HFFc6 (cell line): ENCODE data around the gene ARHGAP19. TPM values are rescaled to one million over a fixed set of nuclear protein-coding genes. Genes with fewer than 3 reads are reported as not detected.
A peak's percentile ranks its signal among the peaks of the same experiment; 100 is the strongest.

Experiments used
- DNase-seq: peaks from one replicate; pipeline ENCODE4 v3.0.0-alpha.2; 2018
- H3K27ac Mint-ChIP-seq: 2 replicates; pipeline ENCODE4 v1.8.0; 2020; ENCODE audit warnings: mild to moderate bottlenecking, mixed read lengths
- H3K27me3 Mint-ChIP-seq: 2 replicates; pipeline ENCODE4 v1.8.0; 2021; ENCODE audit warnings: mild to moderate bottlenecking, moderate library complexity, mixed read lengths; ENCODE audit not compliant: insufficient read depth
- H3K36me3 Mint-ChIP-seq: 2 replicates; pipeline ENCODE4 v1.8.0; 2021; ENCODE audit warnings: low read depth, mixed read lengths
- H3K4me1 Mint-ChIP-seq: 2 replicates; pipeline ENCODE4 v1.8.0; 2020; ENCODE audit warnings: low read depth, mixed read lengths
- H3K4me3 Mint-ChIP-seq: 2 replicates; pipeline ENCODE4 v1.8.0; 2020; ENCODE audit warnings: mild to moderate bottlenecking, moderate library complexity, mixed read lengths
- H3K9me3 Mint-ChIP-seq: 2 replicates; pipeline ENCODE4 v1.8.0; 2020; ENCODE audit warnings: mild to moderate bottlenecking, mixed read lengths
- CTCF ChIP-seq: fragments of 200-600 bp; sonication (generic); IDR thresholded peaks from 2 replicates; pipeline ENCODE4 v1.5.0; 2021; ENCODE audit warnings: antibody characterized with exemption, mild to moderate bottlenecking
- total RNA-seq, 6 experiments: library from RNA; stranded (reverse); fragmentation: NEBNext Ultra II Directional; extraction: Animal tissue kit (Norgen Biotek cat#: 25700); gene quantifications; 2 replicates in 1 of 6; 3 replicates in 5 of 6; pipeline ENCODE4 v1.2.3, GENCODE V29; 2021

The ARHGAP19 gene
- total RNA-seq, 6 experiments from 2014 or later = 5.2 to 12.3 (median 10.2) TPM

- TF ChIP-seq CTCF = no peak
- H3K27me3 Mint-ChIP-seq = no peaks in the 10 kb centered on the region; the same call in 1 of the 2 replicates
- H3K4me3 Mint-ChIP-seq = no peak overlapping the region
- DNase-seq = no peak
- no peaks in the 10 kb centered on the region for H3K9me3 Mint-ChIP-seq
- peaks cover 20% of the 10 kb centered on the region for H3K4me1 Mint-ChIP-seq
- no peak overlapping the region for H3K27ac Mint-ChIP-seq
- H3K36me3 Mint-ChIP-seq = no peaks in the 10 kb centered on the region
Measured at GRCh38 chr10:97280783-97281182, 11.7 kb downstream of the ARHGAP19 start.

DNA sequence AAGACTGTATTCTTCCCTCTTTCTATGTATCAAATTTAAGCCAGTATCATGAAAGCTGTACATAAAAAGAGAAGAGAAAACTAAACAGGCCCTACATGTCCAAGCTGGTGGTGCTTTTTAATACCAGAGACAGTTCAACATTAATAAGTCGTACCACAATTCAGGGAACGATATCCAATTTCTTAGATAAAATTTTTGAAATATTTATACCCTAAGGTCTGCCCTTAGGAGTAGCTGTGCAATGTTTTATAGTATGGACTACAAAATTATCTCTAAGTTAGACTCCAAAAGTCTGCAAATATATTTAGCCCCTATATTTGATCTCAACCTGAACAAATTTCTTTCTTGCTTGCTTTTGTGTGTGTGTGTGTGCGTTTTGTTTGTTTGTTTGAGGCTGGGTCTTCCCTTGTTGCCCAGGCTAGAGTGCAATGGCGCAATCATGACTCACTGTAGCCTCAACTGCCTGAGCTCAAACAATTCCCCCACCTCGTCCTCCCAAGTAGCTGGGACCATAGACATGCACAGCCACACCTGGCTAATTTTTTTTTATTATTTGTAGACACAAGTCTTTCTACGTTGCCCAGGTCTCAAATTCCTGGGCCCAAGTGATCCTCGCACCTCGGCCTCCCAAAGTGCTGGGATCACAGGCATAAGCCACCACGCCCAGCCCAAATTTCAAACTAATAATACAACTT, 13.2 kb downstream of the ARHGAP19 start:
- peak overlapping the region; percentile 76 for H3K27ac Mint-ChIP-seq
- TF ChIP-seq CTCF = no peak
- H3K4me1 Mint-ChIP-seq = peaks cover 20% of the 10 kb centered on the region
- peaks cover 2% of the 10 kb centered on the region; the same call in 1 of the 2 replicates for H3K27me3 Mint-ChIP-seq
- H3K36me3 Mint-ChIP-seq = no peaks in the 10 kb centered on the region
- no peak overlapping the region for H3K4me3 Mint-ChIP-seq
- DNase-seq = no peak
- H3K9me3 Mint-ChIP-seq = no peaks in the 10 kb centered on the region

DNA sequence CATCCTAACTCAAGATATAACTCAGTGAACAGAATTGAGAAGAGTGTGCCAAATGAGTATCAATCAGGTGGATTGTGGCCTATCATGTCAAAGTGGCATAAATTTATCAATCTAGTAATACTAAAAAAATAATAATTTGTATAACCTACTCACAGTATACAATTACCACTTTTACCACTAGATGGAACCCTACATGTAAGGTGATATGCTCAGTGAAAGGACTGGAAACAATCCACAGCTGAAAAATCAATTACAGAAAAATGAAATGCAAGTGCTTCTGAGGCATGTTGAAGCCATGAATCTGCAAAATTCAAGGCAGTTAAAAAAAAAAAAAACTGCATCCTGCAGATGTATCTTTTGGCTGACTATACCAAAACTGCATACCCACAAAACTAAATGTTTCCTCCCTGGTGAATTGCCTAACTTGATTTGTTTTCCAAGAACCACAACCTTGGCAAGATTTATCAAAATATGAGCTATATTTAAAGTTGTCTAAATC, 13.9 kb downstream of the ARHGAP19 start:
- peaks cover 2% of the 10 kb centered on the region; the same call in 1 of the 2 replicates for H3K27me3 Mint-ChIP-seq
- H3K36me3 Mint-ChIP-seq = no peaks in the 10 kb centered on the region
- H3K27ac Mint-ChIP-seq = peak overlapping the region; percentile 76
- H3K4me1 Mint-ChIP-seq = peaks cover 20% of the 10 kb centered on the region
- peak; percentile 82 for DNase-seq
- H3K9me3 Mint-ChIP-seq = no peaks in the 10 kb centered on the region
- no peak overlapping the region for H3K4me3 Mint-ChIP-seq
- peak; percentile 84 for TF ChIP-seq CTCF

GRCh38 chr10:97277551-97277950, 14.9 kb downstream of the ARHGAP19 start:
- H3K9me3 Mint-ChIP-seq = no peaks in the 10 kb centered on the region
- H3K27me3 Mint-ChIP-seq = peaks cover 2% of the 10 kb centered on the region; the same call in 1 of the 2 replicates
- DNase-seq = no peak
- H3K36me3 Mint-ChIP-seq = no peaks in the 10 kb centered on the region
- H3K4me3 Mint-ChIP-seq = no peak overlapping the region
- H3K4me1 Mint-ChIP-seq = peaks cover 20% of the 10 kb centered on the region
- no peak overlapping the region for H3K27ac Mint-ChIP-seq
- no peak for TF ChIP-seq CTCF

DNA sequence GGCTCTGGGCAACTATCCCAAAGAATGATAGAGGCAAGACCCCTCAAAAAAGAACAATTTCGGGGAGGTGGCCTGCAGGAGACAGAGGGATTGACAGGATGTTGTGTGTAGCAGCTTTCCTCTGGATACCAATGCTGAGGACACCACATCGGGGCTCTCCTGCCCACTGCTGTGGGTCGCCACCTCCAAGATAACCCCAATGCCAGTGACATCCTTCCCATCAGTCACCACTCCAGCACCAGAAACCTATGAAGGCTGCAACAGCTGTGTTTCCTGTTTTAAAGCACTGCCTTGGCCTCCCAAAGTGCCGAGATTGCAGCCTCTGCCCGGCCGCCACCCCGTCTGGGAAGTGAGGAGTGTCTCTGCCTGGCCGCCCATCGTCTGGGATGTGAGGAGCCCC, 17.6 kb downstream of the ARHGAP19 start:
- no peaks in the 10 kb centered on the region for H3K36me3 Mint-ChIP-seq
- peaks cover 2% of the 10 kb centered on the region; the same call in 1 of the 2 replicates for H3K27me3 Mint-ChIP-seq
- no peak overlapping the region for H3K27ac Mint-ChIP-seq
- no peak for TF ChIP-seq CTCF
- no peak for DNase-seq
- H3K4me1 Mint-ChIP-seq = peaks cover 32% of the 10 kb centered on the region
- H3K9me3 Mint-ChIP-seq = no peaks in the 10 kb centered on the region
- no peak overlapping the region for H3K4me3 Mint-ChIP-seq
